ENCODE measurements around the gene PATZ1. TPM values are rescaled to one million over a fixed set of nuclear protein-coding genes. Genes with fewer than 3 reads are reported as not detected.

Gene PATZ1
- total RNA-seq, 1 experiment from 2014 or later = 58.5 TPM

DNA sequence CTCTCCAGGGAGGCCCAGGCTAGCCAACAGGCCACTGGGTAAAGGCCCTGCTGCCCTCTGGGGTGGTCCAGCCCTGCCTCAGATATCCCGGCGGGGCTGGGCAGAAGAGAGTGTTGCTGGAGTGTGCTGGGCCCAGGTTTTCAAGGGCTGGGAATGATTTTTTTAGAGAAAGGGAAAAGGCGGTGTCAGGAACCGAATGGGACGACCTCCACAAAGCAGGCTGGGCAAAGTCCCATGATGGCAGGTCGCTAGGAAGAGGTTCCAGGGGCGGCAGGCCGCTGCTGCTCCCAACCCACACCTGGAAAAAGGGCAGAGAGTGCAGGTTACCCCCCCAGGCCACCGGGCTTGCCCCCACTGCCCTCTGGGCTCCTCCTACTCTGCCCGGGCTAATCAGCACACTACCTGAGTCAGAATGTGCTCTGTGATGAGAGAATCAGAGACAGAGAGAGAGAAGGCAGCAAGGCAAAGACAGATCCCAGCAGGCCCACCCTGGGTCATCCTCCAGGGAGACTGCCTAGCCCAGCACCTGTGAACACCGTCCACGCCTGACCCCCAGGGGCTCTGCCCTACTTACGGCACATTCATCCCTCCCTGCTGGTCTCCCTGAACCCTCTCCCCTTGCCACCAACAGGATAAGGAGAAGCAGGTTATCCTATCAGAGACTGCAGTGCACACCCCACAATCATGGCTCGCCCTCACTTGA, 4.6 kb downstream of the PATZ1 start:
- intact Hi-C loops (cut with micrococcal nuclease; ENCODE audit: unreplicated experiment) = no loop called here
- ChIA-PET POLR2A (ENCODE audit: low non-redundant PET) (no interaction called here), CTCF (no interaction called here)
- Histone ChIP-seq H3K36me3 (ENCODE audit: insufficient read depth, low read length, poor library complexity, severe bottlenecking) (peaks cover 36% of the 10 kb centered on the region), H3K27me3 (replicated peaks; ENCODE audit: insufficient read depth, low read depth, low read length, poor library complexity) (no peaks in the 10 kb centered on the region), H3K27ac (ENCODE audit: low read depth, low read length, poor library complexity, severe bottlenecking) (peak overlapping the region; percentile 65), H3K9me3 (ENCODE audit: low read depth, low read length, poor library complexity, severe bottlenecking) (no peaks in the 10 kb centered on the region), H3K4me1 (ENCODE audit: insufficient read depth, low read length, poor library complexity, severe bottlenecking) (peaks cover 32% of the 10 kb centered on the region), H3K4me3 (ENCODE audit: low read depth, low read length, poor library complexity, severe bottlenecking) (no peak overlapping the region)
- BruUV-seq (replicated peaks) = no TSS peak
- no peak for DNase-seq (ENCODE audit: low spot score)
- TF ChIP-seq, protein P1, sequence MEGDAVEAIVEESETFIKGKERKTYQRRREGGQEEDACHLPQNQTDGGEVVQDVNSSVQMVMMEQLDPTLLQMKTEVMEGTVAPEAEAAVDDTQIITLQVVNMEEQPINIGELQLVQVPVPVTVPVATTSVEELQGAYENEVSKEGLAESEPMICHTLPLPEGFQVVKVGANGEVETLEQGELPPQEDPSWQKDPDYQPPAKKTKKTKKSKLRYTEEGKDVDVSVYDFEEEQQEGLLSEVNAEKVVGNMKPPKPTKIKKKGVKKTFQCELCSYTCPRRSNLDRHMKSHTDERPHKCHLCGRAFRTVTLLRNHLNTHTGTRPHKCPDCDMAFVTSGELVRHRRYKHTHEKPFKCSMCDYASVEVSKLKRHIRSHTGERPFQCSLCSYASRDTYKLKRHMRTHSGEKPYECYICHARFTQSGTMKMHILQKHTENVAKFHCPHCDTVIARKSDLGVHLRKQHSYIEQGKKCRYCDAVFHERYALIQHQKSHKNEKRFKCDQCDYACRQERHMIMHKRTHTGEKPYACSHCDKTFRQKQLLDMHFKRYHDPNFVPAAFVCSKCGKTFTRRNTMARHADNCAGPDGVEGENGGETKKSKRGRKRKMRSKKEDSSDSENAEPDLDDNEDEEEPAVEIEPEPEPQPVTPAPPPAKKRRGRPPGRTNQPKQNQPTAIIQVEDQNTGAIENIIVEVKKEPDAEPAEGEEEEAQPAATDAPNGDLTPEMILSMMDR (conservative IDR thresholded peaks at IDR 0.05; ENCODE audit: low read depth, low read length) = no peak
- no peak for TF ChIP-seq EZH2 (IDR thresholded peaks at IDR 0.05; ENCODE audit: borderline replicate concordance, low read depth, low read length, poor library complexity, severe bottlenecking)

DNA sequence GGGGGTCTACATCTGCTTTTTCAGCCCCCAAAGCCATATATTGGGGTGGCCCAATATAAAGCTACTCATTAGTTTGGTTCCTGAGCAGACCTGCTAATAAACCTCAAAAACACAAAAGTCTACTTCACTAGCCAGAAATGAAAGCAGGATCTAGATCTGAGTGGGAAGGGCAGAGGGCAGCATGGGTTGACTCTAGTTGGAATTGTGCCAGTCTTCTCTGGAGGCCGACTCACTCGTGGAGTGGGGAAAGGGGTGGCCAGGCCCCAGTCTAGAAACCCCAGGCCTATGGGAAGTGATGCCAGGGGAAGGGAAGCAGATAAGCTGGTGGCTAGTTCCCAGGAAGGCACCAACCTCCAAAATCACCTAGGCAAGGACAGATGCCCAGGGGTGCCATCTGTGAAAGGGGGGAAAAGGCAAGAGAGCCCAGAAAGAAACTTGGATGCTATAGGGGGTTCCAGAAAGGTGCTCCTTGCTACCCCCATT, 5.3 kb downstream of the PATZ1 start:
- TF ChIP-seq, protein P1 (conservative IDR thresholded peaks at IDR 0.05; ENCODE audit: low read depth, low read length) = no peak
- no peak for TF ChIP-seq EZH2 (IDR thresholded peaks at IDR 0.05; ENCODE audit: borderline replicate concordance, low read depth, low read length, poor library complexity, severe bottlenecking)
- CTCF ChIA-PET = no interaction called here
- BruUV-seq (replicated peaks) = no TSS peak
- POLR2A ChIA-PET (ENCODE audit: low non-redundant PET) = no interaction called here
- H3K9me3 ChIP-seq (ENCODE audit: low read depth, low read length, poor library complexity, severe bottlenecking) = no peaks in the 10 kb centered on the region
- no peaks in the 10 kb centered on the region for H3K27me3 ChIP-seq (replicated peaks; ENCODE audit: insufficient read depth, low read depth, low read length, poor library complexity)
- peaks cover 42% of the 10 kb centered on the region for H3K36me3 ChIP-seq (ENCODE audit: insufficient read depth, low read length, poor library complexity, severe bottlenecking)
- no peak for DNase-seq (ENCODE audit: low spot score)
- H3K4me1 ChIP-seq (ENCODE audit: insufficient read depth, low read length, poor library complexity, severe bottlenecking) = peaks cover 32% of the 10 kb centered on the region
- intact Hi-C loops (cut with micrococcal nuclease; ENCODE audit: unreplicated experiment) = no loop called here
- no peak overlapping the region for H3K27ac ChIP-seq (ENCODE audit: low read depth, low read length, poor library complexity, severe bottlenecking)
- H3K4me3 ChIP-seq (ENCODE audit: low read depth, low read length, poor library complexity, severe bottlenecking) = no peak overlapping the region

DNA sequence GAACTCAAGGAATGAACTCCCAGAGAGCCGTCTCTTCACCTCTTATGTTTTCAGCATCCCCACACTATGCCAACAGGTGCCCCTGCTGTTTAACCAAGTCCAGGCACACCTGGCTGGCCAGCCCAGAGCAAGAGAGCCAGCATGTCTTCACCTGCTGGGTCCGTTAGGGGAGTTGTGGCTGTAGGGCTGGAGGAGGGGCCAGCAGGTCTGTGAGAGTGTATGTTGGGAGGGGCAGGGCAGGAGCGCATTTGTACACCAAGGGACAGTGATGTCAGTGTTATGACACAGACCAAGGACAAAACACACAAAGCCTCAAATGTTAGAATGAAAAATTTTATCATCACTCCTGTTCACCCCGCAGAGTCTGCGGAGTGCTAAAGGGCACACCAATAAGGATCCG, 5.8 kb downstream of the PATZ1 start:
- ChIA-PET CTCF (no interaction called here), POLR2A (ENCODE audit: low non-redundant PET) (no interaction called here)
- no peak overlapping the region for H3K27ac ChIP-seq (ENCODE audit: low read depth, low read length, poor library complexity, severe bottlenecking)
- H3K27me3 ChIP-seq (replicated peaks; ENCODE audit: insufficient read depth, low read depth, low read length, poor library complexity) = no peaks in the 10 kb centered on the region
- no peak for DNase-seq (ENCODE audit: low spot score)
- no peaks in the 10 kb centered on the region for H3K9me3 ChIP-seq (ENCODE audit: low read depth, low read length, poor library complexity, severe bottlenecking)
- H3K4me3 ChIP-seq (ENCODE audit: low read depth, low read length, poor library complexity, severe bottlenecking) = no peak overlapping the region
- intact Hi-C loops (cut with micrococcal nuclease; ENCODE audit: unreplicated experiment) = no loop called here
- peaks cover 32% of the 10 kb centered on the region for H3K4me1 ChIP-seq (ENCODE audit: insufficient read depth, low read length, poor library complexity, severe bottlenecking)
- peaks cover 47% of the 10 kb centered on the region for H3K36me3 ChIP-seq (ENCODE audit: insufficient read depth, low read length, poor library complexity, severe bottlenecking)
- TF ChIP-seq, protein P1 (conservative IDR thresholded peaks at IDR 0.05; ENCODE audit: low read depth, low read length) = no peak
- TF ChIP-seq EZH2 (IDR thresholded peaks at IDR 0.05; ENCODE audit: borderline replicate concordance, low read depth, low read length, poor library complexity, severe bottlenecking) = no peak
- no TSS peak for BruUV-seq (replicated peaks)

All from A673 (cell line).